ENCODE data around the gene MINDY4.

The MINDY4 gene

DNA sequence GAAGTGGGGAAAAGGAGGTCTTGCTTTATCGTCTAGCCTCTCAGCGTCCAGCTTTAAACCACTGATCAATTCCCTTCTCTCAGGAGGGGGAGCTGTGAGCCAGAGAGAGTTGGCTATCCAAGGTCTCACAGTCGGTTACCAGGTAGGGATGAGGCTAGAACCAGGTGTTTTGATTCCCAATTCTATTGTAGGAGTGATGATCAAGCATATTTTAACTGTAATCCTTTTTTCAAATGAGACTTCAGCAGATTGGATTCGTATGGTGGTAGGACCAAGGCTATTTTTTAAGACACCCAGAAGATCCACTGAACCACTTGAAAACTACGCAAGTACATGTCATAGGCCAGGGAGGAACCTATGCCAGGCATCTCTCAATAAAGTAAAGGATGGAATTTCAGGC lies 8.4 kb downstream of the MINDY4 start:
- Histone ChIP-seq H3K36me3 (ENCODE audit: control insufficient read depth, low read depth, low read length) (no peaks in the 10 kb centered on the region), H3K27ac (ENCODE audit: low read length) (no peak overlapping the region), H3K4me3 (ENCODE audit: low read length) (no peak overlapping the region), H3K9me3 (ENCODE audit: control insufficient read depth, low read depth, low read length) (no peaks in the 10 kb centered on the region), H3K9ac (ENCODE audit: low read length) (no peak overlapping the region), H3K27me3 (ENCODE audit: control insufficient read depth, insufficient read depth, low read length) (no peaks in the 10 kb centered on the region), H3K4me1 (ENCODE audit: control insufficient read depth, low read depth, low read length) (no peaks in the 10 kb centered on the region)

- Histone ChIP-seq H3K27ac (ENCODE audit: low read length) (no peak overlapping the region), H3K36me3 (ENCODE audit: control insufficient read depth, low read depth, low read length) (no peaks in the 10 kb centered on the region), H3K27me3 (ENCODE audit: control insufficient read depth, insufficient read depth, low read length) (no peaks in the 10 kb centered on the region), H3K9me3 (ENCODE audit: control insufficient read depth, low read depth, low read length) (no peaks in the 10 kb centered on the region), H3K4me3 (ENCODE audit: low read length) (no peak overlapping the region), H3K4me1 (ENCODE audit: control insufficient read depth, low read depth, low read length) (no peaks in the 10 kb centered on the region), H3K9ac (ENCODE audit: low read length) (no peak overlapping the region)
Observed at GRCh38 chr7:30780941-30781340, 9.7 kb downstream of the MINDY4 start.

DNA sequence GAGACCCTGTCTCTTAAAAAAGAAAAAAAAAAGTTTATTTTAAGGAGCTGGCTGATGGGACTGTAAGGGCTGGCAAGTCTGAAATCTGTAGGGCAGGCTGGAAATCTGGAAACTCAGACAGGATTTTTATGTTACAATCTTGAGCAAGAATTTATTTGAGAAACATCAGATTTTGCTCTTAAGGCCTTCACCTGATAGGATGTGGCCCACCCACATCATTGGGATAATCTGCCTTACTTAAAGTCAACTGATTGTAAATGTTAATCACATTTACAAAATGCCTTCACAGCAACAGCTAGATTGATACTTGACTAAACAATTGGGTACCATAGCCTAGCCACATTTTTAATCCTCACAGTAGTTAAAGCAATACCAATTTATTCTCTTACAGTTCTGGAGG lies 11.5 kb downstream of the MINDY4 start:
- H3K9ac ChIP-seq (ENCODE audit: low read length) = no peak overlapping the region
- no peaks in the 10 kb centered on the region for H3K9me3 ChIP-seq (ENCODE audit: control insufficient read depth, low read depth, low read length)
- no peak overlapping the region for H3K27ac ChIP-seq (ENCODE audit: low read length)
- H3K4me1 ChIP-seq (ENCODE audit: control insufficient read depth, low read depth, low read length) = no peaks in the 10 kb centered on the region
- H3K36me3 ChIP-seq (ENCODE audit: control insufficient read depth, low read depth, low read length) = no peaks in the 10 kb centered on the region
- no peaks in the 10 kb centered on the region for H3K27me3 ChIP-seq (ENCODE audit: control insufficient read depth, insufficient read depth, low read length)
- no peak overlapping the region for H3K4me3 ChIP-seq (ENCODE audit: low read length)

DNA sequence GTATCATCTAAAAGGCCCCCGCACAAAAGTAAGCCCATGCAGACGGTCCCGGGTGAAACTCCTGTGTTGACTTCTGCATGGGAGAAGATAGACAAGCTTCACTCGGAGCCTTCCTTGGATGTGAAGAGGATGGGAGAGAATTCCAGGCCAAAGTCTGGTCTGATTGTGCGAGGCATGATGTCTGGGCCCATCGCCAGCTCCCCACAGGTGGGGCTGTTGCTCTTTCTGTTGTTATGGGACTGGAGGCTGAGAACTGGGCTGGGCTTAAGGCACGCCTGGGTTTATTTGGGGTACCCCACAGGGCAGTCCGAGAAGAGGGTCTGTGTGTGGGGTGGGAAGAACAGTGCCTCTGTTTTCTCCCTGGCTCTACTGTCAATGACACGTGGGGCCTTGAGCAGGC lies 14.6 kb downstream of the MINDY4 start:
- Histone ChIP-seq H3K4me1 (ENCODE audit: control insufficient read depth, low read depth, low read length) (no peaks in the 10 kb centered on the region), H3K9ac (ENCODE audit: low read length) (no peak overlapping the region), H3K9me3 (ENCODE audit: control insufficient read depth, low read depth, low read length) (no peaks in the 10 kb centered on the region), H3K27me3 (ENCODE audit: control insufficient read depth, insufficient read depth, low read length) (no peaks in the 10 kb centered on the region), H3K36me3 (ENCODE audit: control insufficient read depth, low read depth, low read length) (no peaks in the 10 kb centered on the region), H3K27ac (ENCODE audit: low read length) (no peak overlapping the region), H3K4me3 (ENCODE audit: low read length) (no peak overlapping the region)

- H3K27me3 ChIP-seq (ENCODE audit: control insufficient read depth, insufficient read depth, low read length) = no peaks in the 10 kb centered on the region
- no peaks in the 10 kb centered on the region for H3K4me1 ChIP-seq (ENCODE audit: control insufficient read depth, low read depth, low read length)
- no peak overlapping the region for H3K4me3 ChIP-seq (ENCODE audit: low read length)
- no peaks in the 10 kb centered on the region for H3K9me3 ChIP-seq (ENCODE audit: control insufficient read depth, low read depth, low read length)
- H3K27ac ChIP-seq (ENCODE audit: low read length) = no peak overlapping the region
- no peaks in the 10 kb centered on the region for H3K36me3 ChIP-seq (ENCODE audit: control insufficient read depth, low read depth, low read length)
- no peak overlapping the region for H3K9ac ChIP-seq (ENCODE audit: low read length)
Observed at GRCh38 chr7:30787486-30787885, 16.3 kb downstream of the MINDY4 start.

- no peak overlapping the region for H3K9ac ChIP-seq (ENCODE audit: low read length)
- H3K27me3 ChIP-seq (ENCODE audit: control insufficient read depth, insufficient read depth, low read length) = no peaks in the 10 kb centered on the region
- no peak overlapping the region for H3K27ac ChIP-seq (ENCODE audit: low read length)
- no peaks in the 10 kb centered on the region for H3K36me3 ChIP-seq (ENCODE audit: control insufficient read depth, low read depth, low read length)
- H3K4me3 ChIP-seq (ENCODE audit: low read length) = no peak overlapping the region
- no peaks in the 10 kb centered on the region for H3K4me1 ChIP-seq (ENCODE audit: control insufficient read depth, low read depth, low read length)
- no peaks in the 10 kb centered on the region for H3K9me3 ChIP-seq (ENCODE audit: control insufficient read depth, low read depth, low read length)
Observed at GRCh38 chr7:30788640-30789333, 17.6 kb downstream of the MINDY4 start.

- Histone ChIP-seq H3K27ac (ENCODE audit: low read length) (no peak overlapping the region), H3K9me3 (ENCODE audit: control insufficient read depth, low read depth, low read length) (no peaks in the 10 kb centered on the region), H3K36me3 (ENCODE audit: control insufficient read depth, low read depth, low read length) (no peaks in the 10 kb centered on the region)
Observed at GRCh38 chr7:30789334-30789711, 18.1 kb downstream of the MINDY4 start.

DNA sequence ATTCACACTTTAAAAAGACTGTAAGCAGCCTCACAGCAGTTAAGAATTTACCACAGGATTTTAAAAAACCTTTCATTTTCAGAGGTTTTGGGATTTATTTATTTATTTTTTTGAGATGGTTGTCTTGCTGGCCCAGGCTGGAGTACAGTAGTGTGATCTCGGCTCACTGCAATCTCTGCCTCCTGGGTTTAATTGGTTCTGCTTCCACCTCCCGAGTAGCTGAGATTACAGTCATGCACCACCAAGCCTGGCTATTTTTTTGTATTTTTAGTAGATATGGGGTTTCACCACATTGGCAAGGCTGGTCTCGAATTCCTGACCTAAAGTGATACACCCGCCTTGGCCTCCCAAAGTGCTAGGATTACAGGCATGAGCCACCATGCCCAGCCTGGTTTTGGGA lies 19.1 kb downstream of the MINDY4 start:
- H3K4me1 ChIP-seq (ENCODE audit: control insufficient read depth, low read depth, low read length) = no peaks in the 10 kb centered on the region
- H3K36me3 ChIP-seq (ENCODE audit: control insufficient read depth, low read depth, low read length) = no peaks in the 10 kb centered on the region
- H3K27ac ChIP-seq (ENCODE audit: low read length) = no peak overlapping the region
- H3K9me3 ChIP-seq (ENCODE audit: control insufficient read depth, low read depth, low read length) = no peaks in the 10 kb centered on the region
- no peak overlapping the region for H3K4me3 ChIP-seq (ENCODE audit: low read length)
- no peak overlapping the region for H3K9ac ChIP-seq (ENCODE audit: low read length)
- H3K27me3 ChIP-seq (ENCODE audit: control insufficient read depth, insufficient read depth, low read length) = no peaks in the 10 kb centered on the region

More at GRCh38 chr7:30789334-30789711, 18.1 kb downstream of the MINDY4 start:
- H3K27me3 ChIP-seq (ENCODE audit: control insufficient read depth, insufficient read depth, low read length) = no peaks in the 10 kb centered on the region
- no peak overlapping the region for H3K9ac ChIP-seq (ENCODE audit: low read length)
- H3K4me1 ChIP-seq (ENCODE audit: control insufficient read depth, low read depth, low read length) = no peaks in the 10 kb centered on the region
- no peak overlapping the region for H3K4me3 ChIP-seq (ENCODE audit: low read length)

DNA sequence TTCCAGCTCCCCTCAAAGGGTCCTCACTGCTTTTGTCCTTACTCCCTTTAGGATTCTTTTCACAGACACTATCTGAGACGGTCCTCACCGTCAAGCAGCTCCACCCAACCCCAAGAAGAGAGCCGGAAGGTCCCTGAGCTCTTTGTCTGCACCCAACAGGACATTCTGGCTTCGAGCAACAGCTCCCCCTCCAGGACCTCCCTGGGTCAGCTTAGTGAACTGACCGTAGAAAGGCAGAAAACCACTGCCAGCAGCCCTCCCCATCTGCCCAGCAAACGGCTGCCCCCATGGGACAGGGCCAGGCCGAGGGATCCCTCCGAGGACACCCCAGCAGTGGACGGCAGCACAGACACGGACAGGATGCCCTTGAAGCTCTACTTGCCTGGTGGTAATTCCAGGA lies 19.9 kb downstream of the MINDY4 start:
- Histone ChIP-seq H3K9me3 (ENCODE audit: control insufficient read depth, low read depth, low read length) (no peaks in the 10 kb centered on the region), H3K36me3 (ENCODE audit: control insufficient read depth, low read depth, low read length) (no peaks in the 10 kb centered on the region), H3K4me1 (ENCODE audit: control insufficient read depth, low read depth, low read length) (no peaks in the 10 kb centered on the region), H3K27me3 (ENCODE audit: control insufficient read depth, insufficient read depth, low read length) (no peaks in the 10 kb centered on the region), H3K9ac (ENCODE audit: low read length) (no peak overlapping the region), H3K27ac (ENCODE audit: low read length) (no peak overlapping the region), H3K4me3 (ENCODE audit: low read length) (no peak overlapping the region)

DNA sequence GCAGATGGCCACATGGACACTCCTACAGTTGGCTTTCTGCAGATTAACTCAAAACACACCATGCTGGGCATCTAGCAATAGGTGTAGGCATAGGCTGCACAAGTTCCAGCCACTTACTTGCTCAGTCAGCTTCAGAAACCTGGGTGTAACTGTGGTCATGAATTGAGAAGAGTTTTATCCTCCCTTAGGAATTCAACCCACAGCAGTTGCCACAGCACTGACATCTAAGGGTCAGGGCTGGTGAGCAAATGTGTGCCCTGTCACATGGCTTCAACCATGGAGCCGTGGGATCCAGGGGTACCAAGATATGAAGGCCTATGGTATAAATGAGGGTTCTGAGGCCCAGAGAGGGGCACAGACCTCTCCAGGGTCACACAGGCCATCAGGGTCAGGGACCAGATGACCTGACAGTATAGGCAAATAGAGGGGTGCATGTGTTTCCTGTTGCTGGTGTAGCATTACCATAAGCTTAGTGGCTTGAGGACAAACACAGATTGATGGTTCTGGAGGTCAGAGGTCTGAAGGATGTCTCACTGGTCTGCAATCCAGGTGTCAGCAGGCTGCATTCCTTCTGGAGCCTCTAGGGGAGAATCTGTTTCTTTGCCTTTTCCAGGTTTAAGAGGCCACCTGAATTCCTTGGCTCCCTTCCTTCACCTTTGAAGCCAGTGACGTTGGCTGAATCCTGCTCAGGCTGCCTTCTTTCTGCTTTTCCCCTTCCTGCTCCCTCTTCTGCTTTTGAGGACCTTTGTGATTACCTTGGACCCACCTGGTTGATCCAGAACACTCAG lies 24.1 kb downstream of the MINDY4 start:
- Histone ChIP-seq H3K4me3 (ENCODE audit: low read length) (no peak overlapping the region), H3K36me3 (ENCODE audit: control insufficient read depth, low read depth, low read length) (no peaks in the 10 kb centered on the region), H3K9me3 (ENCODE audit: control insufficient read depth, low read depth, low read length) (no peaks in the 10 kb centered on the region), H3K27me3 (ENCODE audit: control insufficient read depth, insufficient read depth, low read length) (no peaks in the 10 kb centered on the region), H3K4me1 (ENCODE audit: control insufficient read depth, low read depth, low read length) (no peaks in the 10 kb centered on the region), H3K27ac (ENCODE audit: low read length) (no peak overlapping the region), H3K9ac (ENCODE audit: low read length) (no peak overlapping the region)

DNA sequence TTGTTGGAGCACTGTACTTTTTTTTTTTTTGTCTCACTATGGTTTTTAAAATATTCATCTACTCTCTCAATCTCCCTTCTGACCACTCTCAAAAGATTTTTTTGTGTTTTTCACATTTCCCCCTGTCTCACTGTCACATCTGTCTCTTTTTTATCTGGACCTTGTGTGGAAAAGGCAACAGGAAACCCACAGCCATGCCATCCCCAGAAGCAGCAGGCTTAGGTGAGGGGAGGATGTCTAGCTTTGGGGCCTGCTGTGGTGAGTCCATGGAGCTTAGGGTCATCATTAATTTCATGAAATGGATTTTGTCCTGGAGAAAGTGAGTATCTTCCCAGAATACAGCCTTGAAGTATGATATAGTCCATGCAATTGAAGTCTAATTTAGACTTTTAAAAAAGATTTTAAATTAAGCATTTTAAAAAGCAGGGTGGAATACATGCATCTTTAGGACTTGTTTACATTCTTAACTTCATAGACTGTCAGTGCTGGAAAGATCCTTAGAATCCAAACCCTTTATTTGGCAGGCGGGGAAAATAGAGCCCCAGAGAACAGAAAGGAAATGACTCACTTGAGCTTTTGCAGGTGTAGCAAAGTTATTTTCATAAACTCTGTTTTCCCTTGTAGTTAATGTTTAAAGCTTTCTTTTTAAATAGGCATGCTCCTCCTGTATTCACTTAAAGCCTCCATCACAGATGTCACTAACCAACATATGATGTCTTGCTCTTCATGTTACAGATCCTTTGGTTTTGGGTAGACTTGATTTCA lies 25.1 kb downstream of the MINDY4 start:
- H3K36me3 ChIP-seq (ENCODE audit: control insufficient read depth, low read depth, low read length) = no peaks in the 10 kb centered on the region
- H3K9me3 ChIP-seq (ENCODE audit: control insufficient read depth, low read depth, low read length) = no peaks in the 10 kb centered on the region
- H3K4me1 ChIP-seq (ENCODE audit: control insufficient read depth, low read depth, low read length) = no peaks in the 10 kb centered on the region
- no peaks in the 10 kb centered on the region for H3K27me3 ChIP-seq (ENCODE audit: control insufficient read depth, insufficient read depth, low read length)
- H3K27ac ChIP-seq (ENCODE audit: low read length) = no peak overlapping the region
- no peak overlapping the region for H3K9ac ChIP-seq (ENCODE audit: low read length)
- H3K4me3 ChIP-seq (ENCODE audit: low read length) = no peak overlapping the region

All from iPS-18a (cell line).